Panc1 (cell line): Measurements from ENCODE around the gene ACSBG1. TPM values are rescaled to one million over a fixed set of nuclear protein-coding genes. Genes with fewer than 3 reads are reported as not detected.

ENCODE experiments used
- ATAC-seq: fragments of 200-7000 bp; cut with Tn5 transposase; 2 replicates; pipeline ENCODE4 v1.9.1; 2020; ENCODE audit warnings: mild to moderate bottlenecking, moderate library complexity
- BruUV-seq: library from RNA; stranded (reverse); fragments of 400-500 nt; replicated peaks from 2 replicates; lab custom pipeline; 2021; lab: Mats Ljungman, UMichigan
- CTCF ChIA-PET: fragments of 300-600 bp; sonication (Branson Sonifier 250); formaldehyde crosslinking; loops from one replicate; lab custom pipeline; 2022; ENCODE audit warnings: antibody characterized with exemption; lab: Charles Lee
- POLR2A ChIA-PET: fragments of 300-600 bp; sonication (Branson Sonifier 250); formaldehyde crosslinking; loops from one replicate; lab custom pipeline; 2022; ENCODE audit warnings: antibody characterized with exemption; lab: Charles Lee
- DNase-seq: peaks from one replicate; pipeline ENCODE4 v3.0.0-alpha.2; 2010; ENCODE audit warnings: low read depth, low spot score
- H3K27ac ChIP-seq: 2 replicates; pipeline ENCODE4 v1.5.1; 2011; ENCODE audit warnings: mild to moderate bottlenecking, low read length, inconsistent platforms
- H3K27me3 ChIP-seq: fragments of 200-500 bp; sonication (Bioruptor generic); 2 replicates; pipeline ENCODE4 v1.6.0; 2014; ENCODE audit warnings: low read length, inconsistent platforms; ENCODE audit not compliant: control insufficient read depth, insufficient read depth
- H3K36me3 ChIP-seq: fragments of 200-500 bp; sonication (Bioruptor generic); 2 replicates; pipeline ENCODE4 v1.5.1; 2014; ENCODE audit warnings: inconsistent platforms, mild to moderate bottlenecking, low read length, moderate library complexity; ENCODE audit not compliant: control insufficient read depth, insufficient read depth
- H3K4me1 ChIP-seq: 2 replicates; pipeline ENCODE4 v1.5.1; 2011; ENCODE audit warnings: inconsistent platforms, mild to moderate bottlenecking, low read length, moderate library complexity; ENCODE audit not compliant: control insufficient read depth, insufficient read depth
- H3K4me3 ChIP-seq, 2 experiments: 2 replicates each; pipeline ENCODE4 v1.5.1; 2011 to 2012; ENCODE audit warnings: low read depth in 2 of 2, low read length in 2 of 2, mild to moderate bottlenecking in 2 of 2, inconsistent platforms in 1 of 2, moderate library complexity in 1 of 2
- H3K9me3 ChIP-seq: fragments of 200-500 bp; sonication (Bioruptor generic); 2 replicates; pipeline ENCODE4 v1.5.1; 2014; ENCODE audit warnings: low read depth, mild to moderate bottlenecking, inconsistent platforms, low read length, moderate library complexity; ENCODE audit not compliant: control insufficient read depth, insufficient read depth
- CTCF ChIP-seq: fragments of 450-650 bp; IDR thresholded peaks from 2 replicates; pipeline ENCODE4 v1.5.1; 2017; ENCODE audit warnings: mild to moderate bottlenecking
- POLR2AphosphoS5 ChIP-seq: IDR thresholded peaks from 2 replicates; pipeline ENCODE4 v1.6.1; 2012; ENCODE audit warnings: mild to moderate bottlenecking, low read depth, low read length, moderate library complexity
- SIN3A ChIP-seq: IDR thresholded peaks from 2 replicates; pipeline ENCODE4 v1.6.1; 2012; ENCODE audit warnings: low read depth, mild to moderate bottlenecking, low read length, moderate library complexity, borderline replicate concordance; ENCODE audit not compliant: insufficient read depth
- TCF7L2 ChIP-seq: IDR thresholded peaks from 2 replicates; pipeline ENCODE4 v1.6.1; 2011; ENCODE audit warnings: mild to moderate bottlenecking, low read depth, low read length, inconsistent platforms
- in situ Hi-C: cut with HindIII; loops from 2 replicates; pipeline ENCODE4 v1.10.0; 2016; ENCODE audit warnings: low sequenced_read_pairs, low pct_unique_long_range_greater_than_20kb
- intact Hi-C: fragments of 100-400 bp; cut with micrococcal nuclease; formaldehyde crosslinking; loops from one replicate; pipeline ENCODE4 v1.10.0; 2022; ENCODE audit not compliant: unreplicated experiment
- total RNA-seq: library from RNA; stranded (reverse); gene quantifications from one replicate; pipeline ENCODE4 v1.2.1, GENCODE V29; 2021; ENCODE audit not compliant: unreplicated experiment
- TF ChIP-seq, protein P1 (sequence below), 2 experiments: IDR thresholded peaks; 2 replicates each; pipeline ENCODE4 v1.6.1; 2011 to 2012; ENCODE audit warnings: low read depth in 2 of 2, control low read depth in 1 of 2, low read length in 1 of 2, mild to moderate bottlenecking in 1 of 2, moderate library complexity in 1 of 2; ENCODE audit not compliant: insufficient read depth in 1 of 2

ACSBG1 gene
- total RNA-seq, 1 experiment from 2014 or later, result 0.31 TPM

- in situ Hi-C loops (loop anchor here (25.0 kb wide), 1 partner anchor 135 kb away; the partner anchor contains the start of genes CIB2 and IDH3A), intact Hi-C loops (no loop called here)
- Histone ChIP-seq H3K27ac (no peak overlapping the region), H3K4me3 (no peak overlapping the region), H3K27me3 (no peaks in the 10 kb centered on the region), H3K36me3 (no peaks in the 10 kb centered on the region), H3K4me1 (no peaks in the 10 kb centered on the region), H3K9me3 (no peaks in the 10 kb centered on the region)
- CTCF ChIA-PET, result no interaction called here
- DNase-seq (no peak), ATAC-seq (no peak)
- TF ChIP-seq CTCF (no peak), POLR2AphosphoS5 (no peak), TCF7L2 (no peak), SIN3A (no peak)
- TF ChIP-seq, protein P1, sequence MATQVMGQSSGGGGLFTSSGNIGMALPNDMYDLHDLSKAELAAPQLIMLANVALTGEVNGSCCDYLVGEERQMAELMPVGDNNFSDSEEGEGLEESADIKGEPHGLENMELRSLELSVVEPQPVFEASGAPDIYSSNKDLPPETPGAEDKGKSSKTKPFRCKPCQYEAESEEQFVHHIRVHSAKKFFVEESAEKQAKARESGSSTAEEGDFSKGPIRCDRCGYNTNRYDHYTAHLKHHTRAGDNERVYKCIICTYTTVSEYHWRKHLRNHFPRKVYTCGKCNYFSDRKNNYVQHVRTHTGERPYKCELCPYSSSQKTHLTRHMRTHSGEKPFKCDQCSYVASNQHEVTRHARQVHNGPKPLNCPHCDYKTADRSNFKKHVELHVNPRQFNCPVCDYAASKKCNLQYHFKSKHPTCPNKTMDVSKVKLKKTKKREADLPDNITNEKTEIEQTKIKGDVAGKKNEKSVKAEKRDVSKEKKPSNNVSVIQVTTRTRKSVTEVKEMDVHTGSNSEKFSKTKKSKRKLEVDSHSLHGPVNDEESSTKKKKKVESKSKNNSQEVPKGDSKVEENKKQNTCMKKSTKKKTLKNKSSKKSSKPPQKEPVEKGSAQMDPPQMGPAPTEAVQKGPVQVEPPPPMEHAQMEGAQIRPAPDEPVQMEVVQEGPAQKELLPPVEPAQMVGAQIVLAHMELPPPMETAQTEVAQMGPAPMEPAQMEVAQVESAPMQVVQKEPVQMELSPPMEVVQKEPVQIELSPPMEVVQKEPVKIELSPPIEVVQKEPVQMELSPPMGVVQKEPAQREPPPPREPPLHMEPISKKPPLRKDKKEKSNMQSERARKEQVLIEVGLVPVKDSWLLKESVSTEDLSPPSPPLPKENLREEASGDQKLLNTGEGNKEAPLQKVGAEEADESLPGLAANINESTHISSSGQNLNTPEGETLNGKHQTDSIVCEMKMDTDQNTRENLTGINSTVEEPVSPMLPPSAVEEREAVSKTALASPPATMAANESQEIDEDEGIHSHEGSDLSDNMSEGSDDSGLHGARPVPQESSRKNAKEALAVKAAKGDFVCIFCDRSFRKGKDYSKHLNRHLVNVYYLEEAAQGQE (IDR thresholded peaks at IDR 0.05; ENCODE audit: insufficient read depth in 1 of 2, low read depth in 2 of 2, low read length in 1 of 2), result no peak
- POLR2A ChIA-PET, result interaction anchor here (0.5 kb wide), 1 partner anchor 57 kb away, joined by 3 read pairs; no protein-coding TSS in a partner anchor
- no TSS peak for BruUV-seq
Observed at GRCh38 chr15:78272316-78272715, 38.0 kb upstream of the ACSBG1 start.

GRCh38 chr15:78266806-78267205 is 32.4 kb upstream of the ACSBG1 start:
- no peaks in the 10 kb centered on the region for H3K36me3 ChIP-seq
- H3K4me1 ChIP-seq, result peaks cover 12% of the 10 kb centered on the region
- no peaks in the 10 kb centered on the region for H3K27me3 ChIP-seq
- no peak overlapping the region for H3K4me3 ChIP-seq
- intact Hi-C loops, result no loop called here
- POLR2A ChIA-PET, result interaction anchor here (0.6 kb wide), 1 partner anchor 33 kb away, joined by 3 read pairs; no protein-coding TSS in a partner anchor
- H3K9me3 ChIP-seq, result no peaks in the 10 kb centered on the region
- in situ Hi-C loops, result loop anchor here (25.0 kb wide), 1 partner anchor 130 kb away; the partner anchor contains the start of genes CIB2 and IDH3A
- TF ChIP-seq CTCF (no peak), POLR2AphosphoS5 (no peak), TCF7L2 (no peak), SIN3A (no peak)
- TF ChIP-seq, protein P1 (IDR thresholded peaks at IDR 0.05; ENCODE audit: insufficient read depth in 1 of 2, low read depth in 2 of 2, low read length in 1 of 2), result no peak
- DNase-seq (no peak), ATAC-seq (no peak)
- CTCF ChIA-PET, result interaction anchor here (0.6 kb wide), 1 partner anchor 24 kb away, joined by 3 read pairs; no protein-coding TSS in a partner anchor
- no peak overlapping the region for H3K27ac ChIP-seq
- no TSS peak for BruUV-seq
